NCI-H1417 (cell line): ENCODE measurements around the gene WIPF1.

Experiments
- DNase-seq, 3 experiments: peaks; one replicate each; lab custom pipeline; 2025; lab: John Stamatoyannopoulos, UW

Gene WIPF1

DNA sequence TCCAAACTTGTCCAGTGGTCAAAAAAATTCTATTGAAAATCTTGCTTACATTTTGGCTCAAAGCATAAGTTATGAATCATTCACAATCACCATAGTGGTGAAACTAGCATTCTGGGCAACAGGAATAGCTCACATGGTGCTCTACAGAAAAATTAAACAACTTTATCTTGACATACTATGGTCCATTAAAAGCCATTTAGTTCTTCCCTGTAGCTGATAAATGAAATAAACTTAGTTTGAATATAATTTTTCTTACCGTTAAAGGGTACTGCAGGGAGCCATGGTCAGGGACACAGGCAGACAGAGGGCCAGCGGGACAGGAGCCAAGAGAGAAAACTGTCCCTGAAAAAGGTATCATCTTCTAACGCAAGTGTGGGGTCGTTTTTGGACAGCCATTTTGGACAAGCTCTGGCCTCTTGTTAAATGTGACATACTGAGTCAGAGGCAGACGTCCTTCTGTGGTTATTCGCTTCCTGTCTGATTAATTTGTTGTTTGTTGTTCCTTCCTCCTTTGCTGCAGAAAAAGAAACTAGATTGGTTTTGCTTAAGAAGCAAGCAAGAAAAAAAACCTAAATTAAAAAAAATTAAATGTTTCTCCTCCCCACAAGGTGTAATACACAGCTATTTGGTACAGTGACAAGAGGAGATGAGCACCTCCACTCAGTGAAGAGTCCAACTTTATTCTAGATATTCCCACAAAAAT is at the start of gene WIPF1:
TSS of gene WIPF1 (minus strand) at position 460 of the 703 bp plus-strand sequence. CDS start 12,231 bp downstream, outside the sequence.
- DNase-seq, result no peak

DNA sequence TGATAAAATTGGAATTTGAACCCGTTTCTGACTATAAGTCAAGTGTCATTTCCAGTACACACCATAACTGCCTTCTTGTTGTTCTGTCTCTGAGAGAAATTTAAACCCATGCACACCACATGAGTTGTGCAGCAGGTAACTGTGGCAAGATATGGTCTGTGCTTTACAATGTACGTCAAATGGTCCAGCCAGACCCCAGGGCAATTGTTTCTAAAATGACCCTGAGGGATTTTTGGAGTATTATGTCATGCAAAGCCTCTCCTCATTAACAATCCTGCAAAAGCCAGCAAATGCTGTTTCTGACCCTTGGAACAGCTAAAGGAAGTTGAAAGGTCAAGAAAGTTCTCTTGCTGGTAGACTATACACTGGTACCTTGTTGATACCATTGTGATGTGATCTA is 47.7 kb upstream of the WIPF1 start:
- DNase-seq, result no peak

DNA sequence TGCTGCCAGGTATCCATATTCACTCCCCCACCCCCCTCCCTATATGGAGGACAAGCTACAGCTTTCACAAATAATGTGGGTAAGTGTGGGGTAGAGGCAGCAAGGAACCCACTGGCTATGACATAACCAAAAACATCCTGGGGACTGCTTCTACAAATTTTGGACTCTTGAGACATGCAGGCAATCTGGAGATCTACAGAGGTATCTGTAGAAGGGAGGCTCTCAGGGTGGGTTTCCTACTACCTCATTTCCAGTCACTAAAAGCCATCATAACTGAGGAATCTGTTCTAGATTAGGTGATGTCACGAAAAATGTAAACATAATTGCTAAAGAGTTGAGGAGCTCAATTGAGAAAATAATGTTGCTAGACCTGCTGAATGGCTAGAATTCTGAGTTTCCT is 46.8 kb upstream of the WIPF1 start:
- no peak for DNase-seq

DNA sequence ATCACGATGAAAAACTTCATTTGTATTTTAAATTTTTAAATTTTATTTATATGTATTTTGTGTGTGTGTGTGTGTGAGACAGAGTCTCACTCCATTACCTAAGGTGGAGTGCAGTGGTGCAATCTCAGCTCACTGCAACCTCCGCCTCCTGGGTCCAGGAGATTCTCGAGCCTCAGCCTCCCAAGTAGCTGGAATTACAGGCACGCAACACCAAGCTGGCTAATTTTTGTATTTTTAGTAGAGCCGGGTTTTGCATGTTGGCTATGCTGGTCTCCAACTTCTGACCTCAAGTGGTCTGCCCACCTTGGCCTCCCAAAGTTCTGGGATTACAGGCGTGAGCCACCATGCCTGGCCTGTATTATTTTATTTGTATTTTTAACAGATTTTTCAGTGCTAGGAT is 45.8 kb upstream of the WIPF1 start:
- no peak for DNase-seq

- no peak for DNase-seq
Measured at GRCh38 chr2:174641168-174641567, 43.6 kb upstream of the WIPF1 start.

- DNase-seq, result no peak
Measured at GRCh38 chr2:174636987-174637386, 39.4 kb upstream of the WIPF1 start.

DNA sequence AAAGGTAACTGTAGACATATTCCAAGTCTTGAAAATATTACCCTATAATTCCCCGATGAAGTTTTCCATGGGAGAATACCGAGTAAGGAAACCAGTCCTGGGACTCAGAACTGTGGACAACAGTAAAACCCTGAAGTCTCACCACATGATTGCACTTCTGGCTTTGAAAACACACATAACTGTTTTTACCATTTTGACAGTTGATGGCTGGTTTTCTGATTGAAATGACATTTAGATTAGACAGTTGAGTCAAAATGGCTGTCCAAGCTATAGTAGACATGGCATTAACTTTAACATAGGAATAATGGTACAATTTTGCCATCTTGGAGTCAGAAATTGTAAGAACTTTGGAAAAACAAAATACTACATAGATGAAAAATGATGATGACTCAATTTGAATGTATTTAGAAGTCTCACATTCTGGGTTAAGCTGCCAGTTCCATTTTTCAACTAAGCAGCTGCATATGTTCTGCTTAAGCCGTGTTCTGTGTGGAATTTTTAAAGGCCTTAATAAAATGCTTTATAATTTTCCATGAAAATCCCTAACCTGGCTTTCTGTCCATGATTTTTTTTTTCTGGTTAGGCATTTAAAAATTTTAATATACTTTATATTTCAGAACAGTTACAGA is 38.3 kb upstream of the WIPF1 start:
- DNase-seq, result no peak

DNA sequence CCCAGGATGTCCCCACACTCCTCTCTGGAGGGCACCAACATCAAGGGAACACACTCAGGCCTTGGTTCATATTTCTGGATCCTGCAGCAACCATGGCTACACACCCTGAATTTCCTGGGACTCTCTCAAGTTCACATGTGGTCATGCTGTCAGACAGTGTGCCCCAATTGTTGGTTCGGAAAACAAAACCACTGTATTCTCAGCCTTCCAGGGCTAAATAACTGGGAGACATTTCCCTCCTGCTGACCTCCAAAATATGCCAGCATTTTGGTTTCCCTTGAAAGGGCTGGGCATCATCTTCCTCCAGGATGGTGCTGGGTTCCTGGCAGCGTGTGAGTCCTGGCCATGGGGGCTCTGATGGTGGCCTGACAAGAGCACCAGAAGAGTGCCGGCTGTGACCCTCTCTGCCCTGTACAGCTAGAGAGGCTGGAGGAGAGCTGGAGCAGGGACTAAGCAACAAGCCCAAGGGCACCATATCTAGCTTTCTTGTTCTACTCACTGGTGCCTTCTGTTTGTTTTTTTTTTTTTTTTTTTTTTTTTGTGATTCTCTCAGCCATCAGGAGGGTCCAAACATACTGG is 37.5 kb upstream of the WIPF1 start:
- DNase-seq, result no peak

DNA sequence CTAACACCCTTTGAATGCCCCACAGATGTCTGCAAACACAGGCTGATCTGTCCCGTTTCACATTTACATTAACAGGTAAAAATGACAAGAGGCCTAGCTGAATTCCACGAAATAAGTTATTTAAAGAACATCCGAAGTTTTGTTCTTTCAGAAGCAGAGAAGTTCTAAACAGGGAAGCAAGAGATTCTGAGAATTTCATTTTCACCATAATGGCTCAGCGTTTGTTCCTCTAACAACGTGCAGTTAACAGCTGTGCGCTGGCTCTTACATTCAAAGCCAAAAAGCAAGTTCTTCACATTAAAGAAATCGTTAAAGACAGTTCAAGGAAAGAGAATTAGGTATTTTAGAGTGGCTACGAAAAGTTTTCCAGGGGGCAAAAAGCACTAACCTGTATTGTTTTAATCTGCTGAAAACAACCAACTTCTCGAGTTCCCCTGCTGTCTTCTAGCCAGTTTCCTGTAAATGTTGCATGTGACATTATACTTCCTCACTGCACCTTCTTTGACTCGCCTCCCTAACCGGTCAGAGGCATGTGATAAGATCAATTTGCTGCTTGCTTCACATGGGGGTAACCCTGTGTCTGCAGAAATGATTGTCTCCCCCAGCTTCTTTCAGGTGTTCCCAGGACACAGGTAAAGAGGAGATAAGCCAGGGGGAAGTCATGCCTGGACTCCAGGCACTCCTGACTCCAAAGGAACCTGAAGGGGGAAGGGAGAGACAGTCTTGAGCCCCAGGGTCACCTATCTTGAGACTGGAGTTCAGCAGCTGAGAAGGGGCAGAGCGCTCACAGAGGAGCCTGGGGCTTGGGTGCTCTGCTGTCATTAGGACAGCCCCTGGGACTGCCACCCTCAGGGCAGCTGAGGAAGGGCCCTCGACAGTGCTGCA is 36.8 kb upstream of the WIPF1 start:
- DNase-seq, result no peak

GRCh38 chr2:174633623-174633930 is 36.0 kb upstream of the WIPF1 start:
- no peak for DNase-seq

DNA sequence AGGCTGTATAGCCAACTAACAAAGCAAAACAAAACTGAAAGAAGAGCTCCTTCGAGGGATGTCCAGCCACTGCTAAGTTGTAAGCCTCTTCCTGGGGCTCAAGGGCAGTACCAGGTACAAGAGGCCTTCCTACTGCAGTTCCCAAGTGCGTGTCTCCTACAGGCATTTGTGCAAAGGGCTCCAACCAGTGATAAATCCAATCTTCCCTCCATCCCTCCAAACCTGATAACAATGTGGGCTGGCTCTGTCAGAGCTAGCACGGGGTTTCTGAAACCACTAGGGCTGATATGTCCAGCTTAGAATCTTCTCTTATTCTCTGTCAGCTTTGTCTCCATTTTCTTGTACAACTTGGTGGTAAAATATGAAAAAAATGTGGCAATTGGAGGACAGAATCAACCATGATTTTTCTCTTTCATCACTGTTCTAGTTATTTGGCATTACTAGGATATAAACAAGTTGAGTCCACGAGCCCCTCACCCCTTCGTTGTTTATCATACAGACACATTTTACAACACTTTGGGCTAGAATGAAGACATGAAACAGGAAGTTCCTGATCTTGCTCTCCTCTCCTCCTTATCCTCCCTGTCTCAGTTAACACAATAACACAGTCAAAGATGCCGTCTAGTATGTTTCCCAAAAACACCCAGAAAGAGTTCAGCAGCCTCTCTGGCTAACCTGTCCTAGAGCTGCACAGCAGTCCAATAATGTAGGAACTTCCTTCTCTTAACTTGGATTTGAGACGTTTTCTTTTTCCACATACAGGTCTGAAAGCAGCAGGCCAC is 35.4 kb upstream of the WIPF1 start:
- no peak for DNase-seq

DNA sequence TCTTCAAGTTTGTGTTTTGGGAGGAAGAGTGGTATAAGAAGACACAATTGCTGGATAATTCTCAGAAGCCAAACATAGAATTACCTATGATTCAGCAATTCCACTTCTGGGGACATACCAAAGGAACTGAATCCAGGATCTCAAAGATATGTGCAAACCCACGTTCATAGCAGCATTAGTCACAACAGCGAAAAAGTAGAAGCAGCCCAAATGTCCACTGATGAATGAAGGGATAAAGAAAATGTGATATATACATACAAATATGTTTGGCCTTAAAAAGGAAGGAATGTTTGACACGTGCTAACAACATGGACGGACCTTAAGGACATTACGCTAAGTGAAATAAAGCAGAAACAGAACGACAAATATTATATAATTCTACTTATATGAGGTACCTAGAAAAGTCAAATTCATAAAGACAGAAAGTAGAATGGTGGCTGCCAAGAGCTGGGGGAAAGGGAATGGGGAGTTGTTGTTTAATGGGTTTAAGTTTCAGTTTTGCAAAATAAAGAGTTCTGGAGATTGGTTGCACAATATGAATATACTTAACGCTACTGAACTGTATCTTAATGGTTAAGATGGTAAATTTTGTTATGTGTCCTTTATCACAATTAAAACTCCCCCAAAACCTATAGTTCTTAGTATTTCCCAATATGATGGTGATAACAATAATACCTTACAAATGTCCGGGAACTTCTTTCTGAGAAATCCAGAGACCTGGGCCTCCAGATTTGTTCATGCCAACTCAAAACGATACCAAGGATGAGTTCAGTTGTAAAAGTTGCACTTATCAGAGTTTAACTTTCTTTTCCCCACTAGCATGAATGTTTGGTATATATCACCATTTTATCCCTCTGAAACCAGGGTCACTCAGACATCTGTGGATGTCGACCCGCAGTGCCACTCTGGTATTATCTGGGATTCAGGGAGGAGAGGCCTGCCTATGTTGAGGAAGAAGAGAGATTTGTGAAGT is 33.7 kb upstream of the WIPF1 start:
- no peak for DNase-seq

DNA sequence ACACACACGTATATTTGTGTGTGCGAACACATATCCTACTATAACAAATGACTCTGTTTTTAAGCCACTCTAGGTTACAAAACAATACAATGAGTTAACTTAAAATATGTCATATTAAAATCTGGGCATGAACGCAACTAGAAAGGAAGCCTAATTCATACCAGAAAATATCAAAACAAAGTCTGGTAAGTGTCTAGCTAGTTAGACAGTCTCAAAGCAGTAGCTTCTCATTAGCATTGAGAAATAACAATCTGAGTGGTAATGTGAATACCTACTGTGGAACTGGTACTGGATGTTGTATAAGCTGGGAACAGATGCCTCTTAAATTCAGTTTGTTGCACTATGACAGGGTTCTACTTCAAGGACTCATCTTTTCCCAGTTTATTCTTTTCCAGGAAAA is 32.5 kb upstream of the WIPF1 start:
- DNase-seq, result no peak

GRCh38 chr2:174629506-174629905 is 31.9 kb upstream of the WIPF1 start:
- DNase-seq, result no peak

- DNase-seq, result no peak
Measured at GRCh38 chr2:174628528-174629169, 31.0 kb upstream of the WIPF1 start.

DNA sequence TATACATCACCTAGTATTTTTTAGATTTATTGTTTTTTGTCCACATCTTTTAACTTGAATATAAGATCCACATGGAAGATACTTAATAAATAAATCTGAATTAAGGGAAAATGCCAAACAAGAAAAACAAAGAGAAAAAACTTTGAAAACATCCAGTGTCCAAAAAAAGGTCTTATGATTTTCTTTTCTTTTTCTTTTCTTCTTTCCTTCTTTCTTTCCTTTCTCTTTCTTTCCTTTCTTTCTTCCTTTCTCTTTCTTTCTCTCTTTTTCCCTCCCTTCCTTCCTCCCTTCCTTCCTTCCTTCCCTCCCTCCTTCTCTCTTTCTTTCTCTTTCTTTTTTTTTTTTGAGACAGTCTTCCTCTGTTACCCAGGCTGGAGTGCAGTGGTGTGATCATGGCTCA is 29.6 kb upstream of the WIPF1 start:
- DNase-seq, result no peak

DNA sequence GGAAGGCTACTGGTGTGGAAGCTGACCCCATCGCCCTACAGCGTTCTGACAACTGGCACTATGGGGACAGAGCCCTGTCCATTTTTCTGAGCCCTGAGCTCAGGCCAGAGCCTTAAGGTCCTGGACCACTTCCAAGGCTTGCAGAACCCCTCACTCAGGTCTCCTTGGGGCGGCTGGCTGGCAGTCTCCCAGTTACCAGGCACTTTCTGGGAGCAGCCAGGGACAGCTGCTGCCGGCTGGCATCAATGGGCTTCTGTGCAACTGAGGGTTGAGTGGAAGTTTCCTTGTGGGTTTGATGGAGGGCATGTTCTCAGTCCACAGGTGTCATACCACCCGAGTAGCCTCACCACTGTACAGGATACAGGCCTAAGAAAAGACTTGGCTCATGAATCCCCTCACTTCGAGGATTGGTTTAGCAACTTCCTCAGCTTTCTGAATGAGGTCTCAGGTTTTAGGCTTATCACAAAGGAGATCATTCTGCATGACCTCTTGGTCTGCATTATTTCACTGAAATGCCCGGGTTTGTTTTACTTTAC is 27.4 kb upstream of the WIPF1 start:
- no peak for DNase-seq

DNA sequence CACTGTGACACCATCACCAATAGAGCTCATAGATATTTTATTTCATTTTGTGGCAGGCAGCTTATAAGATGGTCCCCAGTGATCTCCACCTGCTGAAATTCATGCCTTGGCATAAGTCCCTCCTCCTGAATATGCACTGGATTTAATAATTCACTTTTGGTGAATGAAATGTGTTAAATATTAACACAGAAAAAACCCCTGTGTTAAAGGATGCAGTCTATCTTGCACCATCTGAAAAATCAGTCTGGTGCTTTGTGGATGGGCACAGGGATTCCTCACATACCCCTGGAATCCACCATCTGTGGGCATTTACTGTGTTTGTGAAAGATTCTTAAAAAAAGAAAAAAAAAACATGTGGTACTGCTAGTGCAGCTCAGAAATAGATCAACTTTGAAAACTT is 26.1 kb upstream of the WIPF1 start:
- DNase-seq, result no peak

DNA sequence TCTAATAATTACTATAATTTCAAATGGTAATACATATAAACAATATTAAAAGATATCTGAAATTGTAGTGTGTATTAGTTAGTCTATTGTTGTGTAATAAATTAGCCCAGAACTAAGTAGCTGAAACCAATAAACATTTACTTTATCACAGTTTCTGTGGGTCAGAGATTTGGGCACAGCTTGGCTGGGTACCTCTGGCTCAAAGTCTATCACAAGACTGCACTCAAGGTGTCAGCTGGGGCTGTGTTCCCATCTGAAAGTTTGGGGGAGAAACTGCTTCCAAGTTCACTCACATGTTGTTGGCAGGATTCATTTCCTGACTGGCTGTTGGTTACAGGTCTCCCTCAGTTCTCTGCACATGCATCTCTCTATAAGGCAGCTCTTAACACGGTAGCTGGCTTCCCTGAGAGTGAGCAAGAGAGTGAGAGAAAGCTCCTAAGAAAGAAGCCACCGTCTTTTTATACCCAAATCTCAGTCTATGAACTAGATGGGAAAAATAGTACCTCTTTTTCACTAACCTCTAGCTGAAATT is 25.6 kb upstream of the WIPF1 start:
- no peak for DNase-seq

DNA sequence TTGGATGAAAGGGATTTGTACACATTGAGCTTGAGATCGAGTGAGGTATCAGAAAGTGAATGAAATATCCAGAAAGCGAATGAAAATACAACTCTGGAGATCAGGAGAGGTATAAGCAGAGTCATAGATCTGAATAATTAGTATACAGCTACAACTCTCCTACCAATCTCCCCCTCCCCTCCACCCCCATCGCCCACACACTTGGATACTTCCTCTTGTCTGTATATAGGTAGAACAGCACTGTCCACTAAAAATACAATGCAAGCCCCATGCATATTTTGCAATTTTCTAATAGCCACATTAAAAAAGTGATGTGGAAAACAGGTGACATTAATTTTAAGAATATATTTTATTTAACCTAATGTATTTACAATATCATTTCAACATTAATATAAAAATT is 23.7 kb upstream of the WIPF1 start:
- no peak for DNase-seq
